ENCODE results near the gene ZBTB46.
"Not testable (repeated sequence)": the region's sequence is repeated elsewhere in the genome, so short reads cannot be mapped to it uniquely, and the experiment has no call there.

The ZBTB46 gene

GRCh38 chr20:63830841-63831588, at the start of gene ZBTB46:
ZBTB46 (minus strand) TSS chr20:63831264; CDS start chr20:63790757, 40,507 bp downstream.
- no peak for DNase-seq

DNA sequence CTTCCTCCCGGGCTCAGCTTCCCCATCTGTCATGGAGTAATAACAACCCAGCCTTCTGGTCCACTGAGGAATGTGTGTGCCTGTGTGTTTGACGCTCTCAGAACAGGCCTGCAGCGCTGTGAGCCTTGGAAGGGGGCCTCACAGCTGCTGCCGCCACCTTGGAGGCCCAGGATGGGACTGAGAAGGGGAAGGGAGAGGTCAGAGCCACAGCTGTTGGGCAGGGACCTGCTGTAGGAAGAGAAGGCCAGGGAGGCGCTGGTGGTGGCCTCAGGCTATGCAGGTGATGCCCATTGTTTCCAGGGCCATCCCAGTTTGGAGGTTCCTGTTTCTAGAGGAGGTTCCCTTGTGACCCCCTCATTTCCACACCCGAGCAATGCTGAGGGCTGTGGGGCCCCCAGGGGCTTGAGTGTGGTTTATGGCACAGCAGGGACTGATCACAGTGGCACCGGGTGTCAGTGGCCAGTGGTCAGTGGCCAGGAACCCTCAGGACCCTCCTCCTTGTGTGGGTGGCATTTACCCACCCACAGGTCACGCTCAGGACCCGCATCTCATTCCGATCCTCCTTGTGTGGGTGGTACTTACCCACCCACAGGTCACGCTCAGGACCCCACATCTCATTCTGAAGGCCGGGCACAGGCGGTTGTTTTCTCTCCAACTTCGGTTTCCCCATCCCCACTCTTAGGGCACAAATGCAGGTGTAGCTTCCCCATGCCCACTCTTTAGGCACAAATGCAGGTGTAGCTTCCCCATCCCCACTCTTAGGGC, 48.0 kb upstream of the ZBTB46 start:
- DNase-seq: no peak

- no peak for DNase-seq
These were observed 46.8 kb upstream of the ZBTB46 start for GRCh38 chr20:63877755-63878470.

DNA sequence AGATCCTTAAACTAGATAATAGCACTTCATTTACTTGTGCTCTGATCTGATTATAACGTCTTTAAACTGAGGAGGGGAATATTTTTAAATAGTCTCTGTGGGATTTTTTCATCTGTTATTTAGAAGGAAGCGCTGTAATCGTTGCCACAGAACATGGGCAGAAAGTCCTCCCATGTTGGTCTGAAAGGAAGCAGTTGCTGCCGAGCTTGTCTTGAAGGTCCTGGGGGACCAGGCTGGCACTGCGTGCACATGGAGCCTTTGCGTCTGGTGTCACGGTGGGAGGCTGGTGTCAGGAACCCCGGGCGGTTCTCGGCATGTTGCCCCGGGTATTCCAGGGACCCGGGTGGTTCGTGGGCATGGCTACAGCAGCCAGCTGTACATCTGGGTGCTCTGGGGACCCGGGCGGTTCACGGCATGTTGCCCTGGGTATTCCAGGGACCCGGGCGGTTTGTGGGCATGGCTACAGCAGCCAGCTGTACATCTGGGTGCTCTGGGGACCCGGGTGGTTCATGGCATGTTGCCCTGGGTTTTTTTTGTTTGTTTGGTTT, 45.5 kb upstream of the ZBTB46 start:
- no peak for DNase-seq

GRCh38 chr20:63874241-63874640, 43.2 kb upstream of the ZBTB46 start:
- DNase-seq: not testable (repeated sequence)

GRCh38 chr20:63873477-63873971, 42.5 kb upstream of the ZBTB46 start:
- DNase-seq: no peak

GRCh38 chr20:63868264-63868663, 37.2 kb upstream of the ZBTB46 start:
- DNase-seq: no peak

- DNase-seq: not testable (repeated sequence)
These were observed 36.0 kb upstream of the ZBTB46 start for GRCh38 chr20:63867042-63867441.

- DNase-seq: peak; percentile 95
These were observed 34.0 kb upstream of the ZBTB46 start, which contains the start of gene TPD52L2 for GRCh38 chr20:63864978-63865640. TPD52L2 (plus strand) TSS chr20:63865270; CDS start chr20:63865366, 96 bp downstream.

GRCh38 chr20:63864545-63864977, 33.5 kb upstream of the ZBTB46 start:
- DNase-seq: no peak

GRCh38 chr20:63863798-63864544, 32.9 kb upstream of the ZBTB46 start:
- no peak for DNase-seq

- no peak for DNase-seq
These were observed 32.1 kb upstream of the ZBTB46 start for GRCh38 chr20:63863021-63863797.

DNA sequence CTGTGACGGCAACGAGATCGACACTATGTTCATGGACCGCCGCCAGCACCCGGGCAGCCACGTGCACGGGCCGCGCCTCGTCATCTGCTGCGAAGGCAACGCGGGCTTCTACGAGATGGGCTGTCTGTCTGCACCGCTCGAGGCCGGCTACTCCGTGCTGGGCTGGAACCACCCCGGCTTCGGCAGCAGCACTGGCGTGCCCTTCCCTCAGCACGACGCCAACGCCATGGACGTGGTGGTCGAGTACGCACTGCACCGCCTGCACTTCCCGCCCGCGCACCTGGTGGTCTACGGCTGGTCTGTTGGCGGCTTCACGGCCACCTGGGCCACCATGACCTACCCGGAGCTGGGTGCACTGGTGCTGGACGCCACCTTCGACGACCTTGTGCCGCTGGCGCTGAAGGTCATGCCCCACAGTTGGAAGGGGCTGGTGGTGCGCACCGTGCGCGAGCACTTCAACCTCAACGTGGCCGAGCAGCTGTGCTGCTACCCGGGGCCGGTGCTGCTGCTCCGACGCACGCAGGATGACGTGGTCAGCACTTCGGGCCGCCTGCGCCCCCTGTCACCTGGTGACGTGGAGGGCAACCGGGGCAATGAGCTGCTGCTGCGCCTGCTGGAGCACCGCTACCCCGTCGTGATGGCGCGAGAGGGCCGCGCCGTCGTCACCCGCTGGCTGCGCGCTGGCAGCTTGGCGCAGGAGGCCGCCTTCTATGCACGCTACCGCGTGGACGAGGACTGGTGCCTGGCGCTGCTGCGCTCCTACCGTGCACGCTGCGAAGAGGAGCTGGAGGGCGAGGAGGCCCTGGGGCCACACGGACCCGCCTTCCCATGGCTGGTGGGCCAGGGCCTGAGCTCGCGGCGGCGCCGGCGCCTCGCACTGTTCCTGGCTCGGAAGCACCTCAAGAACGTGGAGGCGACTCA, 31.2 kb upstream of the ZBTB46 start:
- no peak for DNase-seq

GRCh38 chr20:63861365-63861934, 30.4 kb upstream of the ZBTB46 start, which contains the start of gene ABHD16B:
ABHD16B (plus strand) TSS chr20:63861498; CDS start chr20:63861541, 43 bp downstream.
- no peak for DNase-seq

DNA sequence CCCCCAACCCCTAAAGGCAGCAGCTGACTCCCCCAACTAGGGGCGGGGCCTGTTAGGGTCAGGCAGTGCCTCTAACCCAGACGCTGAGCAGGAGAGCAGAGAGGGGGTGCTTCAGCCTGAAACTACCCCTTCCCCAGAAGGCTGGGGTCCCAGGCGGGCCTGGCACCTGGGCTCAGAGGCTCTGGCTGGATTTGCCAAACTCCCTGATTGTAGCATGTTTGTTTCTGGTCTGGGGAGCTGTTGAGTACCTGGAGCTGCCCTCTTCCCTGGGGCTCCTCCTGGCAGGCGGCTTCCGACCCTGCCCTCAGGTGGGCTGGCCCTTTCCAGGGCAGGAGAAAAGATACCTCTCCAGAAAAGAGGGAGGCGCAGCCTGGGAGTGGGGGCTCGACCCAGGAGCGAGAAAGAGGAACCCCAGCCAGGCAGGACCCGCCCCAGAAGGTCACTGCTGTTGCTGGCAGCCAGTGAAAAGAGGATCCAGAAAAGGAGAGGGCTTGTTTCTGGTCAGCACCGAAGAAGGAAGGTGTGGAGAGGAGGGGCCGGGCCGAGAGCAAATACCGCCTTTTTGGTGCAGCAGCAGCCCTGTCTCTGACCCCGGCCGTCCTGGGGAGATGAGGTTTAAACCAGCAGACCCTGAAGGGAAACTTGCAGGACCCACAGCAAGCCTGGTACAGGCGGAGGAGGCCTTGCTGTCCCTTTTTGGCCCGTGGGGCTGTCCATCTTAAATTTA, 29.4 kb upstream of the ZBTB46 start:
- no peak for DNase-seq

DNA sequence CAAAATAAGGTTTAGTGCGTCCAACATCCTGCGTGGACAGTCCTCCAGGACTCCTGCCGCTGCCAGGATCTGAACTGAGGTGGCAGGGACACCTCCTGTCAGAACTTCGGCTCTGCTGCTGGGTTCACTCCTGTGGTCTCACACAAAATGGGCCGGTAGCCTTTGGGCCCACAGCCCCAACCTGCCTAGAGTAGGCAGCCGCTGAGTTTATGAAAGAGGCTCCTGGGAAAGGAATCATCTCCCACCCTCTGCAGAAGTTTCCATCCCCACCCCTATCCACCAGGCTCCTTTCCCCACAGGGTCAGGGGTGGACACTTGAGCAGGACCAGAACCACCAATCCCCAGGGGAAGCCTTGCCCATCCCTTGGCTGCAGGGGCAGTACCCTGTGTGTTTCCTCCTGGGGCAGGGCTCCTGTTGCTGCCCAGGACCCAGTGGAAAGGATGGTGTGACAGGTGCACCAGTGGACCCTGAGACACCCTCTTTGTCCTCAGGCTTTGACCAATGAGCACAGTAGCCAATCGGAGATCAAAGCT, 28.2 kb upstream of the ZBTB46 start:
- DNase-seq: no peak

- DNase-seq: no peak
These were observed 27.5 kb upstream of the ZBTB46 start for GRCh38 chr20:63858393-63859165.

All from NCI-H1048 (cell line).